GM19467 (cell line): ENCODE data around the gene MAP2K6.
A peak's percentile ranks its signal among the peaks of the same experiment; 100 is the strongest.

Experiments
- ATAC-seq: cut with Tn5 transposase; IDR thresholded peaks from one replicate; pipeline ENCODE4 v1.9.1; 2021; ENCODE audit warnings: mild to moderate bottlenecking, moderate library complexity; ENCODE audit not compliant: unreplicated experiment

The MAP2K6 gene

DNA sequence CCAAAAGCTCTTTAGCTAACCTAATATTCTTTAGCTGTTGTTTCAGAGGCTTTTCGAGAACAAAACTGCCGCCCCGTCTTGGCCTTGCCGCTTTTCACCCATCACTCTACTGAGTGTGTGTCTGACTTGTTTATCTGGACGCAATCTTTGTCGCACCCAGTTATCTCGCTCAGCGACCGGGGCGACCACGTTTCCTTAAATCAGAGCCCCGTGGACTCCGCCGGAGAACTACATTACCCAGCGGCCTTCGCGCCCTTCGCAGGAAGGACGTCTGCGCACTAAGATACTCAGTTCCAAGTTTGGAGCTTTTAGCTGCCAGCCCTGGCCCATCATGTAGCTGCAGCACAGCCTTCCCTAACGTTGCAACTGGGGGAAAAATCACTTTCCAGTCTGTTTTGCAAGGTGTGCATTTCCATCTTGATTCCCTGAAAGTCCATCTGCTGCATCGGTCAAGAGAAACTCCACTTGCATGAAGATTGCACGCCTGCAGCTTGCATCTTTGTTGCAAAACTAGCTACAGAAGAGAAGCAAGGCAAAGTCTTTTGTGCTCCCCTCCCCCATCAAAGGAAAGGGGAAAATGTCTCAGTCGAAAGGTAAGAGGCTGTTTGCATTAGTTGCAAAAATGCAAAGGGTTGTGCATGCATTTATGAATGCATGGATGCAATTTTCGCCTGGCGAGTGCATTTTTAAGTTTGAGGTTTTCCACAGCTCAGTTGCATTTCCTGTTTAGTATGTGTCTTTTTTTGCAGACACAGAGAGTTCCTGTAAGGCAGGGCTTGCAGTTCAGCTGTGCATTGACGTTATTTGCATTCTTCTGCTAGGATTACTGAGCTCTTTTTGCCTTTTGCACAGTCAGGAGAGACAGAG lies at the start of gene MAP2K6:
MAP2K6 (plus strand) TSS at position 290 of the 867 bp plus-strand sequence; CDS start at position 578, 288 bp downstream.
- ATAC-seq: peak; percentile 92

DNA sequence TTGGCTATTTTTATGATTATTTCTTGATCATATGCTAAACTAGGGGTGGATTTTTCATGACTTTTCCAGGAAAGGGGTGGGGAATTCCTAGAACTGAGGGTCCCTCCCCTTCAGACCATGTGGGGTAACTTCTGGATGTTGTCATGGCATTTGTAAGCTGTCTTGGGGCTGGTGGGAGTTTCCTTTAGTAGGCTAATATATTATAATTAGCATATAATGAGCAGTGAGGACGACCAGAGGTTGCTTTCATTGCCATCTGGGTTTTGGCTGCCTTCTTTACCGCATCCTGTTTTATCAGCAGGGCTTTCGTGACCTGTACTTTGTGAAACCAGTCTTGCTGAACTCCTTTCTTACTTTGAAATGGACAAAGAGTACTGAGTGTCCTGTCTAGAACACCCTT lies 47.2 kb upstream of the MAP2K6 start:
- ATAC-seq: peak; percentile 92

DNA sequence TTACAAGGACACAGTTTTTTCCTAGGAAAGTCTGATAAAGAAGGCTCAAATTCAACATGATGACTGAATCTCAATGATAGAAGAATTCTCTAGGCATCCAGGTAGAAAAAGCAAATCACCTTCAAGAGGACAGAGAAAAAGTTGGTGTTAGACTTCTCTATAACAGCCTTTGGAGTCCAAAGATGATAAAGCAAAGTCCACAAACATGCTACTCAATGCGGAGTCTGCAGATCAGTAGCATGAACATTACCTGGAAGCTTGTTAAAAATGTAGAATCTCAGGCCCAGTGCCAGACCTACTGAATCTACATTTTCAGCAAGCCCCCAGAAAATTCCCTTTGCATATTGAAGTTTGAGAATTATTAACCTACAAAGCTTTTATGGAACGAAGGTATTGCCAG lies 41.4 kb upstream of the MAP2K6 start:
- no peak for ATAC-seq

DNA sequence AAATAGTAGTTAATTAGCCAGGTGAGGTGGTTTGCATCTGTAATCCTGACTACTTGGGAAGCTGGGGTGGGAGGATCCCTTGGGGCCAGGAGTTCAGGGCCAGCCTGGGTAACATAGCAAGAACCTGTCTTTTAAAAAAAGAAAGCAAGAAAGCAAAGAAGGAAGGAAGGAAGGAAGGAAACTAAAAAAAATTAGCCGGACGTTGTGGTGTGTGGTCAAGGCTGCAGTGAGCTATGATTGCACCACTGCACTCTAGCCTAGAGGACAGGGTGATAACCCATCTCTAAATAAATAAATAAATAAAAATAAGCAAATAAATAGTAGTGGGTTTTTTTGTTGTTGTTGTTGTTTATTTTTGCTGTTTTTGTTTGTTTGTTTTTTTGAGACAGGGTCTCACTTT lies 39.3 kb upstream of the MAP2K6 start:
- ATAC-seq: no peak

DNA sequence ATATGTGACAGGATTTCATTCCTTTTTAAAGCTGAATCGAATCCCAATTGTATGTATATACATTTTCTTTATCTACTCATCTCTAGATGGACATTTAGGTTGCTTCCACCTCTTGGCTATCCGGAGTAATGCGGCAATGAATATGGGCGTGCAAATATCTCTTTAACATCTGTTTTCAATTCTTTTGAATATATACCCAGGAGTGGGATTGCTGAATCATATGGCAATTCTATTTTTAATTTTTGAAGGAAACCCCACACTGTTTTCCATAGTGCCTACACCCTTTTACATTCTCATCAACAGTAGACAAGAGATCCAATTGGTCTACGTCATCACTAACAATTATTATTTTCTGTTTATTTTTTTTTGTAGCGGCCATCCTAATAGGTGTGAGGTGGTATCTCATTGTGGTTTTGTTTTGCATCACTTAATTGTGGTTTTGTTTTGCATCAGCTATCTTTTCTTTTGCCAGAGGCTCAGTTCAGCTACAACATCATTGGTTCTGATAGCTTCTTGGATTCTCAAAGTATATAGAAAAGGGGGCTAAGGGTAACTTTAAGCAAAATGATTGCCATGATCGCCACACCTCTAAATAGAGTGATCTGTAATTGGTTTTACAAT lies 25.6 kb upstream of the MAP2K6 start:
- ATAC-seq: no peak

DNA sequence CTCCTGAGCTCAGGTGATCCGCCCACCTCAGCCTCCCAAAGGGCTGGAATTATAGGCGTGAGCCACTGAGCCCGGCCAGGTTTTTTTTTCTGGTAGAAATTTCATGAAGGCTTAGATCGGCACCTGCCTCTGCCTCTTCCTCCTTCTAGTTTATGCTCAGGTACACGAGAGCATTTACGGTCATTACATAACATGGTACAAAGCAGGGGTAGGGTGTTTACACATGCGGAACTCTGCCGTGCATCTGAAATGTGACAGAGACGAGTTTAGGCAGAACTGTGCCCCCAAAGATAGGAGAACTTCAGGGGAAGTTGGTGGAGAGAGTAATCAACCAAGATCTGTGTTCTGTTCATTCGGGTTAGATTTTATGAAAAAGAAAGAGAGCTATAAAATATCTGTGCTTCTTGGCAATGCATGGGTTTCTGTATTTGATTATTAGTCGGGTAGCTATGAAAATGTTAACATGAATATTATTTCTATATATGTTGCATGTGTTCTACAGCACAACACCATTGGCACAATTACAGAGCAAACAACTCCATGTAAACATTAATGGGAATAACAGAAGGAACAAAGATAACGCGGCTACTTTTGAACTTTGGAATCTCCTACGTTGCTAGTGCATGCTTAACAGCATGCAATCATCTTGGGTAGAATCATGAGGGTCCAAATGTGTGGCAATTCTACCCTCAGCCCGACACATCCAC lies 23.5 kb upstream of the MAP2K6 start:
- no peak for ATAC-seq

DNA sequence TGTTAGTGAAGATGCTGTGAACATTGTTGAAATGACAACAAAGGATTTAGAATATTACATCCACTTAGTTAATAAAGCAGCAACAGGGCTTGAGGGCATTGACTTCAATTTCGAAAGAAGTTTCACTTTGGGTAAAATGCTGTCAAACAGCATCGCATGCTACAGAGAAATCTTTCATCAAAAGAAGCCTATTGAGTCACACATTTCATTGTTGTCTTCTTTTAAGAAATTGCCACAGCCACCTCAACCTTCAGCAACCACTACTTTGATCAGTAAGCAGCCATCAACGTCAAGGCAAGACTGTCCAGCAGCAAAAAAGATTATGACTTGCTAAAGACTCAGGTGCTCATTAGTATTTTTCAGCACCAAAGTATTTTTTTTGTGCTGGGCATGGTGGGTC lies 13.2 kb upstream of the MAP2K6 start:
- no peak for ATAC-seq

DNA sequence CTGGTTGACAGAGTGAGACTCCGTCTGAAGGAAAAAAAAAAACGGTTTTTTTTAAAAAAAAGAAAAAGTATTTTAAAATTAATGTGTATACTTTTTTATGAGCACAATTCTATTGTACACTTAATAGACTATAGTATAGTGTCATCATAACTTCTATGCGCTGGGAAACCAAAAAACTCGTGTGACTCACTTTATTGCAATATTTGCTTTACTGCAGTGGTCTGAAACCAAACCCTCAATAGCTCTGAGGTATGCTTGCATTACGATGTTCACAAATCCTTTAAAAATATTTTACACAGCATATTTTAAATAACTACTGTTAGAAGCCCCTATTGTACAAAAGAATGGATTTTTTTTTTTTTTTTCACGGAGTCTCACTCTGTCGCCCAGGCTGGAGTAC lies 12.4 kb upstream of the MAP2K6 start:
- no peak for ATAC-seq

DNA sequence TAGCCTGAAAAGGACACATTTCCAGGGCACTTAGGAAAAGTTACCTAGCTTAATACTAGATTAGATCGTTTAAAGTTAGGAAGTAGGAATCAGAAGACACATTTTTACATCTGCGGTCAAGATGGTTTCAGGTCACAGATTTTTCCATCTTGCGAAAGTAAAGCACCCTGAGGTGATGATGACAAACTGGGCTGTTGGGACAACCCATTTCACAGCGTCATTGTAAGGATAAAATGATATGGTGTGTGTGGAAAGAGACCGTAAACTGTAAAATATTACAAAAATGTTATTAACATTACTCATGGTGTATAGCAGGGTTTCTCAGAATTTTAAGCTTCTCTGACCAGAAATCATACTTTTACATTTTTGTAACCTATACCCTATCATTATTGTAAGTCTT lies 10.1 kb upstream of the MAP2K6 start:
- no peak for ATAC-seq

DNA sequence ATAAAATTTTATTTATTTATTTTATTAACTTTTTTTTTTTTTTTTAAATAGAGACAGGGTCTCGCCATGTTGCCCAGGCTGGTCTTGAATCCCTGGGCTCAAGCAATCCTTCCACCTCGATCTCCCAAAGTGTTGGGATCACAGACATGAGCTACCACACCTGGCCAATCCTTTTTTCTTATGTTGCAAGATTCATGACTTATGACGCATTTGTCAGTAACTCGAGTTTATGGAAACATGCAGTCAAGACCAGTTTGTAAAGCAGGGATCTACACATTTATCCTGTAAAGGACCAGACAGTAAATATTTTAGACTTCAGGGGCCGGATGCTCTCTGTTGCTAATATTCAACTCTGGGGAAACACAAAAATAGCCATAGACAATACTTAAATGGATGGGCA lies 9.4 kb upstream of the MAP2K6 start:
- no peak for ATAC-seq

DNA sequence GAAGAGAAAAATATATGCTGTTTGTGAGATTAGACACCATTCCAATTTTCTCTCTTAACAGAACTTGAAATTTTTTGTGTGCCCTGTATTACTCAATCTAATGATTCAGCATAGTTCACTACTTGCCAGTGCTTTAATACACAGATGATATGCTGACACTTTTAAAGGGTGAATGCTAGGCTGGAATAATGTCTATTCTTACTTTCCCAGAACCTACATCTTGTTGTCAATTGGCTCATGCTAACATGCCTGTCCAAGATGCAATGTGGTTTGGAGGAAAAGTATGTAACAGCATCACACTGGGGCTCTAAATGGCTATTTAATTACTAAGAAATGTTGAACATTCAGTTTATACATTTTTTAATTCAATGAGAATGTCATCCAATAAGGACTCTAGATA lies 7.6 kb upstream of the MAP2K6 start:
- no peak for ATAC-seq

DNA sequence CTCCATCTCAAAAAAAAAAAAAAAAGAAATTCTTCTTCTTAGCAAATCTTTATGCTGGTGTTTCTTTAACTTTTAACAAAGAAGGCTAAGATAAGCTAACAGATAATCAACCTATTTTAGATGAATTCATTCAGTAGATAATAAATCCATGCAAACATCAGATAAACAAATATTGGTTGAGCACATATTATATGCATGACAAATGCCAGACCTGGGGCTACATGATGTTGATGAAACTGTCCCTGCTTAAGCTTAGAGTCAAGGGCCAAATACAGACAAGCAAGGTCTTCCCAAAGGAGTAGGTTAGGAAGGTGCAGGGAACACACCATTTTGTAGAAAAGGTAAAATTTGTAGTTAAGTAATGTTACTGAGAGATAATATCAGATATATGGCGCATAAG lies 6.7 kb upstream of the MAP2K6 start:
- no peak for ATAC-seq

DNA sequence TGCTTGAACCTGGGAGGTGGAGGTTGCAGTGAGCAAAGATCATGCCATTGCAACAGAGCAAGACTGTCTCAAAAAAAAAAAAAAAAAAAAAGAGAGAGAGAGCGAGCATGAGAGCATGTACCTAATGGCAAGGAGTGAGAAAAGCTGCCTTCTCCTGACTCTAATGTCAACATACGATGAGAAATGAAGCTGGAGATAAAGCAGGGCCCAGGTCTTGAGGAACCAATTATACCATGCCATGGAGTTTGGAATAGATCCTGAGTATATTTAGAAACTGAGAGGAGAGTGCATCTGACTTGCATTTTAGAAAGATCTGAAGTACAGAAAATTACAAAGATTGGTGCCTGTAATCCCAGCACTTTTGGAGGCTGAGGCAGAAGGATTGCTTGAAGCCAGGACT lies 3.8 kb upstream of the MAP2K6 start:
- ATAC-seq: no peak

DNA sequence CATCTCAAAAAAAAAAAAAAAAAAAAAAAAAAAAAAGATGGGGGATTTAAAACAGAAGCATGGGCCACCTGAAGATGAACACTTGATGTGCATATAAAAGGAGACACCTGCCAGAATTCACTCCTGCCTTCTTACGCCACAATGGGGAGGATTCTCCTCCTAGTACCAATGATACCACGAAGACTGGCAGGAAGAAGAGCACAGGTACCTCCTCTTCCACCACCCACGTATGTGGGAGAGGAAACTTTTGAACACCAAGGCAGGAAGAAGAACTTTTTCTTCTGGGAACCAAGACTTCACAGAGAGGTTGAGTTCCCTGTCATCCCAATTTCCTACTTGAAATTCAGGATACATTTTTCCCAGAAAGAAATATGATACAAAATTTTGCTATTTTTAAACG lies 2.7 kb upstream of the MAP2K6 start:
- no peak for ATAC-seq

DNA sequence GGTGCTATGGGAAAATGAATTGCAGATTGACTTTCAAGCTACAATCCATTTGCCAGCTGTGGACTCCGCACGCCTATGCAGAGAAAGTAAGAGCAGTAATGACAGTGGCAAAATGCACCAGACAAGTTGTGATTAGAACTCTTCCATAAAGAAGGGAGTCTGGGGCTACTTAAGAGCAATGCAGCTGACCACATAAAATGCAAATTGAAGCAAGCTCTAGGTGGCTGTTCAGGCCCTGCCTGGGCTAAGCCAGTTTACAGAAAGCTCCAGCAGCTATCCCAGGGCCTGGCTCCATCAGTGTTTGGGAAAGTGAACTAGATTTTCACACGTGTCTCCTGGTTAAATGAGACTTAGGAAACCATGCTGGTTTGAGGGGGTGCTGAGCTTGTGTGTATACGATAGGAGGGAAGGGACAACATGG lies 2.2 kb upstream of the MAP2K6 start:
- ATAC-seq: no peak

DNA sequence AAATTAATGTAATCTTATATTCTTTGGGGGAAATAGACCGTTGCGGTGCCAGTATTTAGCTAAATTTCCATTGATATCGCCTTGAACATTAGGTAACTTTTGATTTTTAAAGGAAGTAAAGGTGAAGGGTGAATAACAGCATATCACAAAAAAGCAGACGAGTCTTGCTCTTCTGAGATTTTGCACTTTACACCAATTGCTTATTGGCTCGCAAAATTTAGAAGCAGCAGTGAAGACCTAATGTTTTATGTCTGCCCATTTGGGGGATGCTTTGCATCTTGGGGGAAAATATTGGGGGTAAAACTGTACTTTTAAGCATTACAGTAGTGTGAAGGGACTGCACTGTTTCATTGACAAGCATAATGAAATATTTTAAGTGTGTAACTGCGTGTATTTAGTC lies 934 bp downstream of the MAP2K6 start:
- ATAC-seq: no peak

DNA sequence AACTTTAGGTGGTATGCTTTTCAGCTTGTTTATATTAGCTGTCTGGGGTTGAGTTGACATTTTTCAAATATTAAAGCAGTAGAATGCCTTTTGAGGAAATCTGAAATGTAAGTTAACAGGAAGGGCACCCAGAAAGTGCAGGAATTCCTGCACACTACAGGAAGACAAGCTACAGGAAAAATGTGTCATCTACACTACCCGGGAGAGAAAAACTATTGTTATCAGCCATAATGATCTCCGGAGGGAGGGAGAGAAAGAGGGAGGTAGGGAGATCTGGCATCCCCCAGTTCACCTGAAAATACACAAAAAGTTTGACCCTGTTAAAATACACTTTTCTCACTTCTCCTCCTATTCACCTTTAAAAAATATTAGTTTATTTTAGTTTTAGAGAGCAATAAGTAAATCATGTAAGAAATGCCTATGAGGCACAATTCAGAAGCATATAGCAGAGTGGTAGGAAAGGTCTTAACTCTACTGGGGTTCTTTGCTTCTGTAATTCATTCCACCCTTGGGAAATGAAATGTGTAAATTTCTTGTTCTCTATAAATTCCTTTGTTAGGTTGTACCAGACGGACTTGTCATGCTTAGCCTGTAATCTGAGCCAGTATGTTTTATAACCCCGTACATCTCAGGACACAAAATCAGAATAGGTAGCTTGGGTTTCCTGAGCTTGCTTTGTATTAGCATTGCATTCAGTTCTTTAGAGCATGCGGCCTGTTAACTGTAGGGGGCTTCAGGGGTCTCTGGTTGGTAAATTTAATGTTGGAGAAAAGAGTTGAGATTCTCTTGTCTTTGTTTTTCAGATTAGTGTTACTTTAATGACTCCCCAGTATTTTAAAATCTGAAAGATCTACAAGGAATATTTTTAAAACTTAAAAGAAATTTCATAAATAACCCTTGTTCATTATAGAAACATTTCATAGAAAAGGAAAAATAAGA lies 3.3 kb downstream of the MAP2K6 start:
- no peak for ATAC-seq

DNA sequence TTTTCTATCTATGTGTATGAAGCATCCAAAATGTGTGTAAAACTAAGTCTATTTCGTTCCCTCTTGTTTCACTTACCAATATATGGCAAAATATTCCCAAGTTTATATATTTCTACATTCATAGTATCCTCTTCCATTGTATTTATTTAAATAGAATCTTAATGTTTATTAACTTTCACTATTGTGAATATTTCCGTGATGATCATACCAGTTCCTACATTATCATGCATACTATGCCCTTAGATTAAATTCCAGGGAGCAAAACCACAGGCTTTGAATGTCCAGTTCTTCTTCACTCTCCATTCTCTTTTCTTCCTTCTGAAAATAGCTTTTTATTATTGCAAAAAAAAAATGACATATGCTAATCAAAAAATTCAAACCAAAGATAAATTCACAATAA lies 4.0 kb downstream of the MAP2K6 start:
- ATAC-seq: no peak

DNA sequence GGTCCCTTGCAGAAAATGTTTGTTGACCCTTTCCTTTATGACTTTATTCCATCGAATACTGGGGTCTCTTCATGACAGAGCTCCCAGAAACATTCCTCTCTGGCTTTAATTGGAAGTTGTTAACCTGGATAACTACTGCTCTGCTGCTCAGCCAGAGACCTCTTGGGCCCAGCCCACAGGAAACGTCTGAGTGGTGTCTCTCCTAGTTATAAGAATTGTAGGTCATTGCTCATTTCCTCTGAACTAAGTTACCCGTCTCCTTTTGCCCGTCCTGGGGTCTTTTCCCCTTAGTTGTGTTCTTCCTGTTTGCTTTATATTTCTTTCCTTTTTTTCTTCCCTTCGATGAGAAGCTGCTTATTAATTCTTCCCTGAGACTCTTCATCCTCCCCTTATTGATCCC lies 9.0 kb downstream of the MAP2K6 start:
- no peak for ATAC-seq

DNA sequence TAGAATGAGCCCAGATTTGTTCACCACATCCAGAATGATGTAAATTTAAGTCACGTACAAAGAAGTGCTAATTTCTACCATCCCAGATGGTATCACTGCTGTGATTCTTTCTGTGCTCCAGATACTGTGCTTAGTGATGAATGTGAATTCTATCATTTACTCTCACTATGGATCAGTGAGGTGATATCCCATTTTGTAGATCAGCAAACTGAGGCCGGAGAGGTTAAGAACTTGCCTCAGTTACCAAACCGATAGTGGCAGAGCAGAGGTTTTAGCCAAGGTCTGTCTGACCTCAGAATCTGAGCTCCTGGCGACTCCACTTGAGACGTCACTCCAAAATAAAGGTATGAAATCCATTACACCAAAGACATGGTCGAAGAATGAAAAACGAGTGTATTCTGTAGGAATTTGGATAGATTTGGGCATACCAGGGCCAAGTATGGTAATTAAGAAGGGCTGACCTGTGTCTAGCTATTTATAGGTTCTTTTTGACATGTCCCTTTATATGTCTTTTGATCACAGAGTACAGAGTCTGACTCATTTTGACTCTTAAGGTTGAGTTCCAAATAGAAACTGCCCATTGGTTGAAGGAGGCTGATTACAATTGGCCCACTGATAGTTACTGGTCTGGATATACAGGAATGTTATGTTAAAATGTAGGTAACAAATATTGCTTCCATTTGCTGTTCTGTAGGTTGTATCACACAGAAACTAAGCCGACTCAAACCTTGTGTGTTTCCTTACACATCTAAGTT lies 10.0 kb downstream of the MAP2K6 start:
- ATAC-seq: no peak
